NB4 (cell line): ENCODE measurements around the gene DENND1B.
A peak's percentile ranks its signal among the peaks of the same experiment; 100 is the strongest.

Experiments used
- DNase-seq: peaks from one replicate; pipeline ENCODE4 v3.0.0; 2010; ENCODE audit warnings: low read depth
- H3K4me3 ChIP-seq: one replicate; pipeline ENCODE4 v1.5.1; 2011; ENCODE audit warnings: mild to moderate bottlenecking, low read depth, low read length, moderate library complexity
- MAX ChIP-seq: IDR thresholded peaks from 2 replicates; pipeline ENCODE4 v1.6.1; 2011; ENCODE audit warnings: low read depth, low read length
- MYC ChIP-seq: IDR thresholded peaks from 2 replicates; pipeline ENCODE4 v1.6.1; 2011; ENCODE audit warnings: low read depth, low read length
- POLR2A ChIP-seq: IDR thresholded peaks from 2 replicates; pipeline ENCODE4 v1.6.1; 2011; ENCODE audit warnings: mild to moderate bottlenecking; ENCODE audit not compliant: insufficient read length; ENCODE audit errors: extremely low read depth
- TF ChIP-seq, protein P1 (sequence below): IDR thresholded peaks from one replicate; pipeline ENCODE4 v1.5.1; 2012; ENCODE audit warnings: low read depth, low read length

The DENND1B gene

GRCh38 chr1:197735461-197735860 is 39.8 kb downstream of the DENND1B start:
- DNase-seq: no peak
- TF ChIP-seq MYC: no peak

DNA sequence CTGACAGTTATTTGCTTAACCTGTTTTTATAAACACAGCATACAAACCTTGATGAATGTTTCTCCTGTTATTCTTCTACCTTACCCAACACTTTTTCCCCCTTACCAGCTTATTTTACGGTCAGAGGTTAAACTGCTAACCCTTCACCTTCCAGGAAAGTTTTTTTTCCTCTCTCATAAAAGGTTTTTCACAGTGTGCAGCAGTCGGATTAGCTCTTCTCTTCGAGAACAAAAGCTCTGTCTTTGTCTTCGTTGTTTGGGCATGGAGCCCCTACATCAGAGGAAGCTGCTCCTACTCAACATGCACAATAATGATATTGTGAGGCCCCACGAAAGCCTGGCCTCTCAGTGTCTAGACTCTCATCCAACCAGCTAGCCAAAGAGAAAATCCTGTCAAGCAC is 42.0 kb downstream of the DENND1B start:
- H3K4me3 ChIP-seq: no peak overlapping the region
- TF ChIP-seq MAX (no peak), POLR2A (no peak), MYC (no peak)
- no peak for DNase-seq

More at GRCh38 chr1:197735461-197735860, 39.8 kb downstream of the DENND1B start:
- H3K4me3 ChIP-seq: no peak overlapping the region

GRCh38 chr1:197732187-197732586 is 43.1 kb downstream of the DENND1B start:
- H3K4me3 ChIP-seq: no peak overlapping the region
- DNase-seq: no peak
- no peak for TF ChIP-seq MAX
- TF ChIP-seq, protein P1, sequence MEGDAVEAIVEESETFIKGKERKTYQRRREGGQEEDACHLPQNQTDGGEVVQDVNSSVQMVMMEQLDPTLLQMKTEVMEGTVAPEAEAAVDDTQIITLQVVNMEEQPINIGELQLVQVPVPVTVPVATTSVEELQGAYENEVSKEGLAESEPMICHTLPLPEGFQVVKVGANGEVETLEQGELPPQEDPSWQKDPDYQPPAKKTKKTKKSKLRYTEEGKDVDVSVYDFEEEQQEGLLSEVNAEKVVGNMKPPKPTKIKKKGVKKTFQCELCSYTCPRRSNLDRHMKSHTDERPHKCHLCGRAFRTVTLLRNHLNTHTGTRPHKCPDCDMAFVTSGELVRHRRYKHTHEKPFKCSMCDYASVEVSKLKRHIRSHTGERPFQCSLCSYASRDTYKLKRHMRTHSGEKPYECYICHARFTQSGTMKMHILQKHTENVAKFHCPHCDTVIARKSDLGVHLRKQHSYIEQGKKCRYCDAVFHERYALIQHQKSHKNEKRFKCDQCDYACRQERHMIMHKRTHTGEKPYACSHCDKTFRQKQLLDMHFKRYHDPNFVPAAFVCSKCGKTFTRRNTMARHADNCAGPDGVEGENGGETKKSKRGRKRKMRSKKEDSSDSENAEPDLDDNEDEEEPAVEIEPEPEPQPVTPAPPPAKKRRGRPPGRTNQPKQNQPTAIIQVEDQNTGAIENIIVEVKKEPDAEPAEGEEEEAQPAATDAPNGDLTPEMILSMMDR: no peak

GRCh38 chr1:197731449-197731848 is 43.8 kb downstream of the DENND1B start:
- no peak for TF ChIP-seq POLR2A
- no peak for TF ChIP-seq MAX
- TF ChIP-seq, protein P1: no peak
- TF ChIP-seq MYC: no peak
- no peak overlapping the region for H3K4me3 ChIP-seq
- no peak for DNase-seq

GRCh38 chr1:197725976-197726375 is 49.3 kb downstream of the DENND1B start:
- TF ChIP-seq MAX: no peak
- TF ChIP-seq MYC: no peak
- TF ChIP-seq, protein P1: no peak
- no peak for TF ChIP-seq POLR2A
- no peak for DNase-seq
- no peak overlapping the region for H3K4me3 ChIP-seq

- no peak overlapping the region for H3K4me3 ChIP-seq
- TF ChIP-seq MYC (no peak), MAX (no peak), POLR2A (no peak)
- TF ChIP-seq, protein P1: no peak
- peak; percentile 48 for DNase-seq
These were observed 50.2 kb downstream of the DENND1B start for GRCh38 chr1:197725044-197725443.

DNA sequence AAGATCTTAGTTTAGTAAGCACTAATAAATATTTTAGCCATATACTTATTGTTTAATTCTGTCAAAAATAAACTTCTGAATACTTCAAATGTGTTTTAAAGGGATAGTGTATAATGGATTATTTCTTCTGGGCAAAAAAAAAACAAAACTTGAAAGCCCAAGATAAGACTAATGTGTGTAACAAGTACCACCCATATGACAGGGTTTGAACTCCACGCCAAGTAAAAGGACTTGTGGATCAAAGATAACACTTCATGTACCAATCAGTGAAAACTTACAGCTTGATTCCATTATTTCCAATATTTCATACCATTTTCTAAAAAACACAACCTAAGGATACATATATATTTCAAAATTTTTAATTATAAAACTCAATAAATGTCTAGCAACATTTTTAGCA is 59.5 kb downstream of the DENND1B start:
- no peak overlapping the region for H3K4me3 ChIP-seq
- TF ChIP-seq, protein P1: no peak
- TF ChIP-seq MYC (no peak), POLR2A (no peak), MAX (no peak)
- DNase-seq: no peak
